Fibroblast of lung (primary cell): ENCODE measurements around the gene RAP1GDS1.

ENCODE experiments used
- EZH2 ChIP-seq: IDR thresholded peaks from 2 replicates; pipeline ENCODE4 v1.5.1; 2012; ENCODE audit warnings: low read length, control low read depth, mild to moderate bottlenecking; ENCODE audit errors: missing control alignments
- TF ChIP-seq, protein P1 (sequence below), 2 donors: IDR thresholded peaks in 1 of 2; conservative IDR thresholded peaks in 1 of 2; 1 replicate in 1 of 2; 2 replicates in 1 of 2; pipeline ENCODE4 v1.5.1; 2011 to 2012; ENCODE audit warnings: low read length in 2 of 2, control low read depth in 1 of 2, inconsistent platforms in 1 of 2, low read depth in 1 of 2, mild to moderate bottlenecking in 1 of 2

DNA sequence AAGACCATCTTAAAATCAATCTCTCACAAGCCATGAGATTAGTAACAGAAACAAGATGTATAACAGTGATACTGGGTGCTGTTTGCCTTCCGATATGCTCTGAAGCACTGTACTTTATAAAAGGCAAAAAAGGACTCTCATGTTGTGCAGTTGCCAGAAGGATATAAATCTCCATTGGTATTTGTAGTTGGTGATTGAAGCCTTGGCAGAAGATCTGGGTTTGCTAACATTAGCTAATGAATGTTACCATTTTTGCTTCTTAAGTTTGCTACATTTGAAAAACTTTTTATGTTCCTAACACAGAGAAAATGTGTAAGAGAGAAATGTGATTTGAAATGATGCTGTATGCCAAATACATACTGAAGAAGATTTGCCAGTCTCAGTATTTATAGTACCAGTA, 44.4 kb downstream of the RAP1GDS1 start:
- TF ChIP-seq, protein P1, sequence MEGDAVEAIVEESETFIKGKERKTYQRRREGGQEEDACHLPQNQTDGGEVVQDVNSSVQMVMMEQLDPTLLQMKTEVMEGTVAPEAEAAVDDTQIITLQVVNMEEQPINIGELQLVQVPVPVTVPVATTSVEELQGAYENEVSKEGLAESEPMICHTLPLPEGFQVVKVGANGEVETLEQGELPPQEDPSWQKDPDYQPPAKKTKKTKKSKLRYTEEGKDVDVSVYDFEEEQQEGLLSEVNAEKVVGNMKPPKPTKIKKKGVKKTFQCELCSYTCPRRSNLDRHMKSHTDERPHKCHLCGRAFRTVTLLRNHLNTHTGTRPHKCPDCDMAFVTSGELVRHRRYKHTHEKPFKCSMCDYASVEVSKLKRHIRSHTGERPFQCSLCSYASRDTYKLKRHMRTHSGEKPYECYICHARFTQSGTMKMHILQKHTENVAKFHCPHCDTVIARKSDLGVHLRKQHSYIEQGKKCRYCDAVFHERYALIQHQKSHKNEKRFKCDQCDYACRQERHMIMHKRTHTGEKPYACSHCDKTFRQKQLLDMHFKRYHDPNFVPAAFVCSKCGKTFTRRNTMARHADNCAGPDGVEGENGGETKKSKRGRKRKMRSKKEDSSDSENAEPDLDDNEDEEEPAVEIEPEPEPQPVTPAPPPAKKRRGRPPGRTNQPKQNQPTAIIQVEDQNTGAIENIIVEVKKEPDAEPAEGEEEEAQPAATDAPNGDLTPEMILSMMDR (conservative IDR thresholded peaks at IDR 0.05 in 1 of 2, IDR thresholded peaks at IDR 0.05 in 1 of 2; ENCODE audit: low read depth in 1 of 2, low read length in 2 of 2) = no peak
- no peak for TF ChIP-seq EZH2
